ENCODE data around the gene CEP72.

GRCh38 chr5:672329-673160 lies 60.4 kb downstream of the CEP72 start:
- TF ChIP-seq CTCF (conservative IDR thresholded peaks at IDR 0.05; ENCODE audit: low read depth, low read length) (no peak), EZH2 (IDR thresholded peaks at IDR 0.05; ENCODE audit: low read length, unreplicated experiment) (no peak), EZH2phosphoT487 (IDR thresholded peaks at IDR 0.05; ENCODE audit: borderline replicate concordance, low read length) (no peak)
